ENCODE results near the gene RPL36A.

RPL36A gene

DNA sequence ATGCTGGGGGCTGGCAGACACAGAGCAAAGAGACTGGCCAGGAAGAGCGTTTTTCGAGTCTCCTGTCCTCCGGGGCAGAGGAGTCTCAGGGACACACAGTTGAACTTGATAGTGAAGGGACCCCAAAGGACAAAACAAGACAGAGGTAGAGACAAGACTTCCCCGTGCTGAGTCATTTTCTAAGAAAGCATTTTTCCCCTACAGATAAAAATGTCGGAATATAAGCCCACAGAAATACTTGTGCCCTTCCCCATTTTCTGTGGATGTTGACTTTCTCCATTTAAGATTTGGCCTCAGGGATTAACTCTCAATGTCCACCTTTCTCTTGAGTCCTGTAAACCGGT, 4.3 kb upstream of the RPL36A start:
- no peak overlapping the region for H3K4me3 ChIP-seq (ENCODE audit: low read length)
- DNase-seq (ENCODE audit: low read depth, low spot score), result no peak

DNA sequence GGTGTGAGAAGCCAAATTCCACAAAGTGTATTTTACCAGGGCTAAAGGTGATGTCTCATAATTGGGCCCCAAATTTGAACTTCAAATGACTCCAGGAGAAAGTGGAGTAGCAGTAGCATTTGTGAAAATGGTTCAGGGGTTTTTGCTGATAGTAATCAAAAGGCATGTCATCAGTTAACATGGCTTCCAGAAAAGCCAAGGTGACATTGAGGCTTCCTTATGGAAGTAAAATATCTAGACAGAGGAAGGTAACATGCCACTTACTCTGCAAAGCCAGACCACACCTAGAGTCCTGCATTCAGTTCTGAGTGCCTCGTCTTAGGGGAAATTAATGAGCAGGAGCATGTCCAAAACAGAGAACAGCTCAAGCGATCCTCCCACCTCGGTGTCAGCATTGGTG, 2.2 kb upstream of the RPL36A start:
- DNase-seq (ENCODE audit: low read depth, low spot score), result no peak
- no peak overlapping the region for H3K4me3 ChIP-seq (ENCODE audit: low read length)

DNA sequence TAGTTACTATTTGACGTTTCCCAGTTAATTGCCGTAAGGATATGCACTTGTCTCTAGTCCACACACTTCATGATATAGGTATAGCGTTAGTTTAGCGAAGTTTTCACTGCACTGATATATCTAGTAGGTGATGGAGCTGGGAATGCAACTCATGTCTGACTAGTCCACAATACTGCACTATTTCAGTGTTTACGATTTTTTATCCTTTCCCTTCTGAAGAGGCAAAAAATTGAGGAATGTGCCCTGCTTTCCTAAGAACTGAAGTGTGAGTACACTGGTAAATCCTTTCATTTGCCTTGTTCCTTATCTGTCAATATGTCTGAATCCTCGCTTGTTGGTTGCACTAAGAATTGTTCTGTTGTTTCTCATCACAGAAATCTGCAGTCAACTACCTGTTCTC, 1.0 kb downstream of the RPL36A start:
- peak overlapping the region; percentile 75 for H3K4me3 ChIP-seq (ENCODE audit: low read length)
- DNase-seq (ENCODE audit: low read depth, low spot score), result no peak

DNA sequence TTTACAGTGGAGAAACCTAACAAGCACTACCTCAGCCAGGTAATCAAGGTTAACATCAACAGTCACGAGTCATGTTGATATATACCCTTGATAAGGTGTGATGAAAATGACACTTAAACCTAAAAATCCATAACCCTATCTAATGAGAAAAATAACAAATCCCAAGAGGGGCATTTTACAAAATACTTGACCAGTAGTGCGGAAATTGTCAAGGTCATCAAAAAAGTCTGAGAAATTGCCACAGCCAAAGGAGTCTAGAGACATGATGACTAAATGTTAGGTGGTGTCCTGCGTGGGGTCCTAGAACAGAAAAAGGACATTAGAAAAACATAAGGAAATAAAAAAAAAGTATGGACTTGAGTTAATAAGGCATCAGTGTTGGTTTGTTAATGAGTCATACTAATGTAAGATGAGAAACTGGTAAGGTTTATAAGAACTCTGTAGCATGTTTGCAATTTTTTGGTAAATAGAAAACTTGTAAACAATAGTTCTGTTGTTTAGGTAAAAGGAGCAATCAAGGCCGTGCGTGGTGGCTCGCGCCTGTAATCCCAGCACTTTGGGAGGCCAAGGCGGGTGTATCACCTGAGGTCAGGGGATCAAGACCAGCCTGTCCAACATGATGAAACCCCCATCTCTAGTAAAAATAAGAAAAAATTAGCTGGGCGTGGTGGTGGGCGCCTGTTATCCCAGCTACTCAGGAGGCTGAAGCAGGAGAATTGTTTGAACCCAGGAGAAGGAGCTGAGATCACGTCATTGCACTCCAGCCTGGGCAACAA, 2.9 kb downstream of the RPL36A start:
- no peak for DNase-seq (ENCODE audit: low read depth, low spot score)
- no peak overlapping the region for H3K4me3 ChIP-seq (ENCODE audit: low read length)

DNA sequence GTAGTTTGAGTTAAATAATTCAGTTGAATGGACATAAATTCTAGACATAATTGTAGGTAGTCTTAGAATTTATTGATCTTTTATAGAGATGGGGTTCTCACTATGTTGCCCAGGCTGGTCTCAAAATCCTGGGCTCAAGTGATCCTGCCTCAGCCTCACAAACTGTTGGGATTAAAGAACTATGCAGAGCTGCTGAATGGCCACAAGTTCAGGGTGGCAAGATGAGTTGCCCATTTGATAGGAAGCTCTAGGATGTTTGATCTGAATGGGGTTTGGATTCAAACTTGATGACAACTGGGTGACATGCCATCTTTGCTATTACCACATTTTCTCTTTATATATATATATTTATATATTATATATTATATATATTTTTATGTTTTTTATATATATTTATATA, 3.6 kb downstream of the RPL36A start:
- DNase-seq (ENCODE audit: low read depth, low spot score), result no peak
- H3K4me3 ChIP-seq (ENCODE audit: low read length), result no peak overlapping the region

DNA sequence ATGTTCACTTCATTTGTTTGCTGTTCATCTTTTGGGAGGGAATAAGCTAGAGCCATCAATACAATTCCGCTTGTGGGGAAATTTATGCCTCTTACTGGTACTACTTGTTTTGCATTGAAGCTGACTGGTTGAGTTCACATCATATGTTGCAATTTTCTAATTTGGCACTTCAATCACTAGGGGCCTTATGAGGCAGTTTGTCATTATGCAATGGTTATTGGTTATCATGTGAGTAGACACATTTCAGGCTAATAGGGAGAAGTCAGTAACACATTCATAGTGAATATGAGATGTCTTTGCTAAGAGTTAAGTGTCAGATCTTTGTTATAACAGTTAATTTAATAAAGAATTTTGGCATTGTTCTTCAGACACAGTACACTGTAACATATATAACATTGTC, 5.0 kb downstream of the RPL36A start:
- no peak for DNase-seq (ENCODE audit: low read depth, low spot score)
- H3K4me3 ChIP-seq (ENCODE audit: low read length), result no peak overlapping the region

DNA sequence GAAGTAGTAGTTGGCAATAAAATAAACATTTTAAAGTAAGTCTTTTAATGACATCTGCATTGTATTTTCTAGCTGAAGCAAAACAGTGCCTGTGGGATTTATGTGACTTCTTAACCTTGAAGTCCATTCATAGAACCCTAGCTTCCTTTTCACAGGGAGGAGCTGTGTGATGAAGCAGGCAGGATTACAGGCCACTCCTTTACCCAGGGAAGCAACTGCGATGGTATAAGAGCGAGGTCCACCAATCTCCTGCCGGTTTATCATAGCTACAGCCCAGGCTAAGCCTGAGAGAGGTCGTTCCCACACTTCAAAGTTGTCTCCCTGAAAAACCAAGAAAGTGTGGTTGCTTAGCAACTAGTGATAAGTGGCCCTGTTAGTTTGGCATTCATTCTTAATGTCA, 7.0 kb downstream of the RPL36A start:
- H3K4me3 ChIP-seq (ENCODE audit: low read length), result no peak overlapping the region

DNA sequence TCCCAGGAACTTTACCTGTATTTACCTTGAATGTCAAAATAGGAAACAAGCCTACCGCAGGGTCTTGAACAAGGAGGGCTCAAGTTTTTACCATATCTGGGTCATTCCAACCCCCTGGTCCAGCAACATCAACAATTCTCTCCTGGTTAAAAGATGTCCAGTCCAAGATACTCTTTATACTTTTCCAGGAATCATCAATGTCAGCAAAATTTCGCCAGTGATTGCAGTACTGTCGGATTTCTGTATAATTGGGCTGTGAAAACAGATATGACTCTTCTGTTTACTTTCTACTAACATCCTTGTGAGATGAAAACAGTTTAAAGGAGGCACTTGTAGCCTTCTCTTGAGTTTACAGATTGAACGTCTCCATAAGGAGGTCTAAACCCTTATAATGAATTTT, 7.9 kb downstream of the RPL36A start:
- no peak overlapping the region for H3K4me3 ChIP-seq (ENCODE audit: low read length)
- no peak for DNase-seq (ENCODE audit: low read depth, low spot score)

More for the DNA sequence above, 7.0 kb downstream of the RPL36A start:
- no peak for DNase-seq (ENCODE audit: low read depth, low spot score)

DNA sequence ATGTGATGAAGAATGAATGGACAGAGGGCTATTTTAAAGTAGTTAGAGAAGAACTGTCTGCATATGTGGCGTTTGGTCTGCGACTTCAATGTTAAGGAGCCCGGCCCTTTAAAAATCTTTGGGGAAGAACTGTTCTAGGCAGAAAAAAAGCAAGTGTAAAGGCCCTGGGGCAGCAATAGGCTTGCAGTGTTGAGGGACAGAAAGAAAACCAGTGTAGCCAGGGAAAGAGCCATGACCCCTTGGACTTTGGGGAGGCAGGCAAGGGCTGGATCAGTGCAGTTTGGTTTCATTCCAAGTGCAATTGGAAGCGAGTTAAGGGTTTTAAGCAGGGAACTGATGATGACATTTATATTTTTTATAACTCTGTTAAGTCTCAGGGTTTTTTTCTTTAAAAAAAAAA, 9.0 kb downstream of the RPL36A start:
- no peak for DNase-seq (ENCODE audit: low read depth, low spot score)
- no peak overlapping the region for H3K4me3 ChIP-seq (ENCODE audit: low read length)

DNA sequence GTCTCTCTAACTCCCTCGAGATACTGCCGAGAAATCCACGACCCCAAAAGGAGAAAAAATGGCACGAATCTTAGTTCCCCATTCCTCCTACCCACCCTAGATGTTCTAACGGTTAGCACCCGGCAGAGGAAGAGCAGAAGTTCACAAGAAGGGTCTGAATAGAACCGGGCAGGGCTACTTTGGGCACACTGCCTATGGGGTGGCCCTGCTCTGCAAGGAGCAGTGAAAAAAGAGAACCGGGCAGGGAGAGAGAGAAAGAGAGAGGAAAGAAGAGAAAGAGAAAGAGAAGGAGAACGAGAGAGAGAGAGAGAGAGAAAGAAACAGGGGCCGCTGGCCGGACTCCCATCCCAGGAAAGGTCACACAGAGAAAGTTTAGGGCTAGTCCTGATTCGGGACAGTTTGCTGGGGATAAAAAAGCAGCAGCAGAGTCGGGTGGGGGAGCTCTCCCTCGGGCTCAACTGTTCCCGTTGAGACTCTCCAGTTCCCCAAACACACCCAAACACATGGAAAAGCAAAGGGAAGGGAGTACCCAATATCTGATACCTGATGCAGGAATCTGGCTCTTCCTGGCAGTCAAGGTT, 16.4 kb downstream of the RPL36A start:
- peak overlapping the region; percentile 86 for H3K4me3 ChIP-seq (ENCODE audit: low read length)
- DNase-seq (ENCODE audit: low read depth, low spot score), result no peak

DNA sequence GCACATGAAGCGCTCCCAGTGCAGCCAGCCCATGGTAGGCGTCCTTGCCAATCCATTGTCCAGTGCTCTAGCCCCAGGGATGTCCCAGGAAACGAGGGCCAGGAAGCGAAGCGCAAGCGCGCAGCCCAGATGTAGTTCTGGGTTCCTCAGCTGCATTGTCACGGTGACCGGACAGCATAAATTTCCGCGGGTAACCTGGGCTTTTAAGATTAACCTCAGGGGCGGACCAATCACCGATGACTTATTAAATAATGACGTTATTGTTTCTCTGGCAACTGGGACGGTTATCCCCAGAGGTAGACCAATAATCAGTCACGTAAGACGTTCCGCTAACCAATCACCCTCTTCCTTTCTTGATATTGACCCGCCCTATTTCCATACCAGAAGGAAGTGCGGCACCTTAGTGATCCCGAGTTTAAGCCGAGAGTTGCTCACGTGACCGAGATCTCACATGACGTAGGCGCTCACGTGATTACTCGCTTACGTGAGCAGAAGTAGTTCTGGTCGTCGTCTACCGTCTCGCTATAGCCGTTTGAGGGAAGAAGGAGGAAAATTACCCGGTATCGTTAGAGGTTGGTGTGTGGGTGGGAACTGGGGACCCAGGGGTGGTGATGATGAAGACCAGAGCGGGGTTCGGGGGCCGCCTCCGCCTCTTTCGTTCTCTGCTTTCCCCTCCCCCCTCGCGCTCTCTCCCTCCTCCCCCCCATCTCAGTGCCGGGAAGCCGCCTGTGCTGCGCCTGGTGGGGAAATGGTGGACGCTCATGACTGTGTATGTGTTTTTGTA, 17.1 kb downstream of the RPL36A start, which contains the start of the genes GLA and HNRNPH2:
TSS of gene GLA (minus strand) at position 178 of the 784 bp plus-strand sequence. CDS start at position 156, 22 bp downstream.
TSS of gene HNRNPH2 (plus strand) at position 475 of the 784 bp plus-strand sequence. CDS start 3,767 bp downstream, outside the sequence.
- DNase-seq (ENCODE audit: low read depth, low spot score), result peak; percentile 98
- peak within 1 kb of the TSS; percentile 86 for H3K4me3 ChIP-seq (ENCODE audit: low read length)

DNA sequence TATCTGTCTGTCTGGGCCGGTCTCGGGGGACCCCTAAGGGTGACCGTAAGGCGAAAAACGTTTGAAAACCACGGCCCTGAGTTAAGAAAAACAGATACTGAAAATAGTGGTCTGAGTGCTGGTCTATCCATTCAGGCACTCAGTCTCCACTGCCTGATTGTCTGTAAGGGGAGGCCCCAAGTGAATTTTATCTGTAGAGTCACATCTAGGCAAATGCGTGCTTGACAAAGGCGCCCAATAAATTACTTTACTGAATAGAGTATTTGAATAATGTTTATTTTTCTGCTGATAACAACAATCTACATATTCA, 17.7 kb downstream of the RPL36A start:
- peak overlapping the region; percentile 86 for H3K4me3 ChIP-seq (ENCODE audit: low read length)
- no peak for DNase-seq (ENCODE audit: low read depth, low spot score)

DNA sequence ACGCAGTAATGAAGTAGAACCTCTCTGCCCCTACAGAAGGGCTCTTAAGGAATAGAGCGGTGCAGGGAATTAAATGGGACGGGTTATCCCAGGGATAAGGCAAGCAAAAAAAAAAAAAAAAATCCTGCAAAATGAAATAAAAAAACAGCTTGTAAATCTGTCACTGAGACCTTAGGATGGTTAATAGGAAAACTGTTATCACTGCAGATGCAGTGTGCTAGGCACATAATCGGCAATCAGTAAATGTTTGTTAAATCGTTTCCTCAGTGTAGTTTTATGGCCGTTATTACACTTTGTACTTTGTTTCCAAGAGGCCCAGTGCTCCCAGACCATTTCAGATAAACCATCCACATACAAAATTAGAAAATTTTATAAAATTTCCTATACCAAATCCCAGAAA, 18.2 kb downstream of the RPL36A start:
- no peak for DNase-seq (ENCODE audit: low read depth, low spot score)
- H3K4me3 ChIP-seq (ENCODE audit: low read length), result peak overlapping the region; percentile 86

DNA sequence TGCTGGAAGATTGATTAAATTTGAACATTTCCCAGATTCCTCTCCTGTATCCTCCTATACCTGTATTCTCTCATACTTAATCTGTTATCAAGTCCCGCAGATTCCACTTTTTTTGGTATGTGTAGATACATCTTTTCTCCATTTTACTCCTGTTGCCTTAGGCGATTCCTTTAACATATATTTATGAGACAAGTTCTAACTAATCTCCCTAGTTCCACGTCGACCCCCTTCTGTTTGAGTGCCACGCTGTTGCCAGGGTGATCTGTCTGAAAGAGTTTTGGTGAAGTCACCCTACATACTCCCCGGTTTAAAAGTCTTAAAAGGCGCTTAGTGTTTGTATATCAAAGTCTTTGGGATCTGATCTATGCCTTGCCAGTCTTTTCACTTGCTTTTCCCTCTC, 19.6 kb downstream of the RPL36A start:
- no peak for DNase-seq (ENCODE audit: low read depth, low spot score)
- H3K4me3 ChIP-seq (ENCODE audit: low read length), result no peak overlapping the region

DNA sequence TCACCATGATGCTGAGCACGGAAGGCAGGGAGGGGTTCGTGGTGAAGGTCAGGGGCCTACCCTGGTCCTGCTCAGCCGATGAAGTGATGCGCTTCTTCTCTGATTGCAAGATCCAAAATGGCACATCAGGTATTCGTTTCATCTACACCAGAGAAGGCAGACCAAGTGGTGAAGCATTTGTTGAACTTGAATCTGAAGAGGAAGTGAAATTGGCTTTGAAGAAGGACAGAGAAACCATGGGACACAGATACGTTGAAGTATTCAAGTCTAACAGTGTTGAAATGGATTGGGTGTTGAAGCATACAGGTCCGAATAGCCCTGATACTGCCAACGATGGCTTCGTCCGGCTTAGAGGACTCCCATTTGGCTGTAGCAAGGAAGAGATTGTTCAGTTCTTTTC, 21.2 kb downstream of the RPL36A start:
- H3K4me3 ChIP-seq (ENCODE audit: low read length), result no peak overlapping the region
- no peak for DNase-seq (ENCODE audit: low read depth, low spot score)

DNA sequence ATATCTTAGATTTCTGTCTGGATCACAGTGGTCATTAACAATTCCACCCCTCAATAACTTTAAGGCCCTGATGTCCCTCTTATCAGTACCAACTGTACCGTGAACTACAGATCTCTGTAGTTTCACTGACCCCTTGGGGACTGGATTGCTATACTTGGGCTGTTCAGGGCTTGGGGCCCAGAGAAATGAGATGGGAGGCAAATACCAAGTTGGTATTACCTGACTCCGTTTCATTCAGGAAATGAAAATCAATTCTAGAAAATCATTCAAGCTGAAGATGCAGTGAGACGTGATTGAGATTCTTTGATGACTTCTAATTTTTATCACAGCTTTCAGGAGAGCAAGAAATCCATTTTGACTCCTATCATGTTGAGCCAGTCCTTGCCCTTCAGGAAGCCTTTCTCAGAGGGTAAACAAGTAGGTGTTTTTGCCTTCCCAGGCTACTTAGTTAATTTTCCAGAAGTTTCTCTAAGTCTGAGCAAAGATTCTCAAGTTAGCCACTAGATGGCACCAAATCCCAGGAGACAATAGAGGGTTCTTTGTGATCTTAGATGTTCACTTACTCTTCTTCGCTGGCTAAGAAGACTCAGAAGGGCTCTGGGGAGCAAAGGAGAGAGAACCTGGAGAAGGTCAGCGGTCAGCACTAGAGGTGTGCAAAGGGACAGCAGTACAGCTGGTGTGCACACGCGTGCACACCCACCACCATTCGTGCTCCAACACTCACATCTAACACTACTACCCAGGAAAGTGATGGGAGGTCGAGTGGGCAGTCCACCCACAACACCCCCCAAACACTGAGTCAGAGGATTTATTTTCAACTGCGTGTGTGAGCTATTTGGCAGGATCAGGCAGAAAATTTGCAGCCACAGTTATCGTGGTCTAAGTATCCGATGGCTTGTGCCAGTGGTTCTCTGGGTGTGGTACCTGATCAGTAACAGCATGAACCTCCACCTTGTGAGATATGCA, 24.7 kb downstream of the RPL36A start:
- no peak overlapping the region for H3K4me3 ChIP-seq (ENCODE audit: low read length)
- peak; percentile 61 for DNase-seq (ENCODE audit: low read depth, low spot score)

DNA sequence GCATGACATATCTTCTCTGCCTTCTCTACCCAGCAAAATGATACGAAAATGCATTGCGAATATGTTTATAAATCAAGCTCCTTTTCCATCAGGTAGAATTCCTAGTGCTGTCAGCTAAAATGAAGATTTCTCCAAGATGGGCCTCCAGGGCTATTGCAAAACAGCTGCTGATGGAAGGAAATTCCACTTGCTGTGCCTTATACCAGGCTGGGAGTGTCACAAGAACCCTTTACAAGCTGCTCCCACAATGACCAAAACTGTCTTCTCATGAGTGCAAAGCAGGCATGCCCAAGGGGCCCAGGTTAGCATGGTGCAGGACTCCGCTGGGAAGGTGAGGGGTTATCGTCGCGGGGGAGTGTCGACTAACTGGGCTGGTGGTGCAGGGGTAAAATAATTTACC, 25.9 kb downstream of the RPL36A start:
- DNase-seq (ENCODE audit: low read depth, low spot score), result no peak
- no peak overlapping the region for H3K4me3 ChIP-seq (ENCODE audit: low read length)

DNA sequence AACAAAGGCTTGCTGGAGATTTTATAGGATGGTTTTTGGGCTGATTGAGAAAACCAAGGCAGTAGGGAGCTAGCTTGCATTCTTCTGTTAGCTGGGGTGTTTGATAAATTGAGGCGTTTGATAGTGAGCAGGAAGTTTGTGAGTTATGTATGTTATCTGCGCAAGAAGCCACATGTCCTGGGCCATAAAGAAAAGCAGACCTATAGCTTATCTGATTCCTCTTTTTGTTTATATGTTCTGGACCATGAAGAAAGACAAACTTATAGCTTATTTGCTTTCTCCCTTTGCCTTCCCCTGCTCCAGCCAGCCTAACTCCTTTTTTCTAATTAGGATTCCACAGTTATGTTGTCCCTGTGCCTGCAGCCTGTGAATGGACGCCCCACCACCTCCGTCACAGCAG, 26.4 kb downstream of the RPL36A start:
- DNase-seq (ENCODE audit: low read depth, low spot score), result no peak
- no peak overlapping the region for H3K4me3 ChIP-seq (ENCODE audit: low read length)

All from Jurkat, Clone E6-1 (cell line).